Stimulated activated CD4-positive, alpha-beta T cell treated with anti-CD3 and anti-CD28 coated beads, TNF-alpha, amount 100 ng/mL, for 4 hours (primary cell): ENCODE results near the gene ATE1.
"Not testable (repeated sequence)": the region's sequence is repeated elsewhere in the genome, so short reads cannot be mapped to it uniquely, and the experiment has no call there.

Experiments used
- DNase-seq, 3 experiments: peaks; one replicate each; pipeline ENCODE4 v3.0.0-alpha.2; 2020; ENCODE audit warnings: low read depth in 3 of 3

ATE1 gene

GRCh38 chr10:121736315-121737130, 191.3 kb downstream of the ATE1 start:
- no peak for DNase-seq

DNA sequence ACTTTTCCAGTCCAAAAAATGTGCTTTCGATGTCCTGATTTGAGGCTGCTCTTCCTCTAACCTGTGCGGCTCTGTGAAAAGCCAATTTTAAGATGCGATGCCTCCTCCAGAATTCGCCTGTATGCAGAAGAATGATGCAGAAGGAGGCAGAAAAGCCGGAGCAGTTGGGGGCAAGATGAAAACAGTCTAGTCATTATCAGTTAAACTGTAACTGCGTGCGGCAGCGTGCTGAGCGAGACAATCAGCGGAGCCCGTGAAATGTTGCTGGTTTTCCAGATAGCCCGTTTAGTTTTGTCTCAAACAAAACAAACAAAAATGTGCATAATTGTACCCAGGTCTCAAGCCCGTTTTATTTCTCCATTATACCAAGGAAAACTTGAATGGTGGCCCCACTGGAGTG, 192.6 kb downstream of the ATE1 start:
- DNase-seq, result no peak

- no peak for DNase-seq
Measured at GRCh38 chr10:121734589-121735045, 193.2 kb downstream of the ATE1 start.

DNA sequence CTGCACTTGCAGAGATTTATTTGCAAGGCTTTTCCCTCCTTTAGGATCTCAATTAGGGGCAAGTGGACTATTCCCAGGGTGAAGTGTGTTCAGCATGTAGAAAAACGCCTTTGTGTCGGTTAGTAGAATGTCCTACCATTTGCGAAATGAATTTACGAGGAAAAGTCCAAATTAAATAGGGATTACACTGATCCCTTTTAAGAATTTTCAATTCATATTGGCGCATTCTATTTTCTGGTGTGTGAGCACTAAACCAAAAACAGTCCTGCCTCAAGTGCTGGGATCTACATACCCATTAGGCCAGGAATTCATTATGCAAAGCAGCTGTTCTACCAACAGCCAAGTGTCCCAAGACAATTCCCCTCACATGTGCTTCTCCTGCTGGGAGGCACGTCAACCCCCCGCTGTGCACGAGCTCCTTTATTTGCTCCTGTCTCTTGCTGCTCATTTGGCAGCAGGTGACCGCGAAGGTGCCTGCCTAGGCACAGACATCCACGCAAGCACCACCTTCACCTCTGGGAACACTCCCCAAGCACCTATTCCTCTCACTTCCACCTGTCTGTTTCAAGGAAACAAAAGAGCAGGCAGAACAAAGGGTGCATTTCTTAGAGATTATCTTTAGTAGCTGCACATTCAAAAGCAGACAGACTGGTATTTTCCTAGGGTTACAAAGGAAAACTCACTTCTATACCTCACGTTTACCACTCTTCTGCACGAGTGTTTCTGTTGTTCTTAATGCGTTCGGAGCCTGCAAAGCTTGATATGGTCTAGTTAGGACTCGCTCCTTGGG, 195.0 kb downstream of the ATE1 start:
- DNase-seq, result no peak

- no peak for DNase-seq
Measured at GRCh38 chr10:121732172-121732571, 195.7 kb downstream of the ATE1 start.

DNA sequence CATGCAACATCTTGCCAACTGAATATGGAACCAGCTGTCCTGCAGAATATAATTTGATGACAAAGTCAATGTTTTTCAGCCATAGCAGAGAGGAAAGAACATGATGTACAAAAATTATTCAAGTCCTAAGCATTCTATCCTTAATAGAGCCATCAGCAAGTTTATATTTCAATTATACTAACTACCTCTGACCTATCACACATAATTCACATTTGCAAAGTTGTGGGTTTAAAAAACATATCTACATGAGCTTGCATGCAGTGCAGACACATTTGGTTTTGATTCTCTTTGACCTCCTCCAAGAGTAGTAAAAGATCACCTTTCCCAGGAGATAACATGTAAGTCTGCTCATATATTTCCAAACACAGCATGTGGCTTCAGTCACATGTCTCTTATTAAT, 203.5 kb downstream of the ATE1 start:
- DNase-seq, result no peak

GRCh38 chr10:121722665-121723064, 205.2 kb downstream of the ATE1 start:
- DNase-seq, result no peak

DNA sequence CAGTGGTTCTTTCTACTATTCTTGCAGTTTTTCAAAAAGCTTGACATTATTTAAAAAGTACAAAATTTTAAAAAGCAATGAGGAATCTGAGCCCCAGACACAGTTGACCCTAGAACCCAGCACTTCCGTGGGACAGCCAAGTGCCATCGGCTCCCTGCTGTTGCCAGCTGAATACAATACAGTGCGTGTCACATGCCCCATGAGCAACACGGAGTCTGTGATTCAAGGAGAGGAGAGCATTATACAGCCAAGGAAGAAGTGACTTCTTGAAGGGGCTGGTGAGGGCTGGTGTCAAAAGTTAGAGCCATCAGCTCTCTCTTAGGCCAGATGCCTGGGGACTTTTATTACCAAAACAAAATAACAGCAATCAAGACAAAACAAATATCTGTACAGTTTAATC, 206.6 kb downstream of the ATE1 start:
- no peak for DNase-seq

GRCh38 chr10:121715969-121716368, 211.9 kb downstream of the ATE1 start:
- DNase-seq, result no peak

DNA sequence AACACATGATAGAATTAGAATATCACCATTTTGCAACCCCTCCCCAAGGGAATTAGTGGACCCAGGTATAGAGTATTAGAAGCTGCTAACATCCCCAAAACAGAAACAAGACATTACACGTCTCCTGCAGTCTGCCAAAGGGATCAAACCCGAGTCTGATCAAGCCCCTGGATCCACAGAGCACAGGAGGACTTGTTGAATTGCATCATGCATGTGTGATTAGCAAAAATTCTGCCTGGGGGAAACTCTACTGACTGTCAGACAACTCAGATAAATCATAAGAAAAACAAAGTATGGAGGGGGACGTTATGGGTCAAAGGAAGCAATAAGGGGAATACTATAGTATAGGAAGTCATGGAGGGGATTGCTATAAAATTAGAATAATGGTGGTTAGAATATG, 212.8 kb downstream of the ATE1 start:
- no peak for DNase-seq

DNA sequence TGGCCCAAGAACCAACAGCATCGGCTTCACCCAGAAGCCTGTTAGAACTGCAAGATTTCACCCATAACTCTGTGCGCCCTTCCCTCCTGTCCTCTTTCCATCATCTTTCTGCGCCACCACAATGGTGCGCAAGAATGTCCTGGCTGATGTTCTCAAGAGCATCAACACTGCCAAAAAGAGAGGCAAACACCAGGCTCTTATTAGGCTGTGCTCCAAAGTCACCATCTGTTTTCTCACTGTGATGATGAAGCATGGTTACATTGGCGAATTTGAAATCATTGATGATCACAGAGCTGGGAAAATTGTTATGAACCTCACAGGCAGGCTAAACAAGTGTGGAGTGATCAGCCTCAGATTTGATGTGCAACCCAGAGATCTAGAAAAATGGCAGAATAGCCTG, 214.3 kb downstream of the ATE1 start:
- DNase-seq, result no peak

- DNase-seq, result no peak
Measured at GRCh38 chr10:121710971-121711370, 216.9 kb downstream of the ATE1 start.

DNA sequence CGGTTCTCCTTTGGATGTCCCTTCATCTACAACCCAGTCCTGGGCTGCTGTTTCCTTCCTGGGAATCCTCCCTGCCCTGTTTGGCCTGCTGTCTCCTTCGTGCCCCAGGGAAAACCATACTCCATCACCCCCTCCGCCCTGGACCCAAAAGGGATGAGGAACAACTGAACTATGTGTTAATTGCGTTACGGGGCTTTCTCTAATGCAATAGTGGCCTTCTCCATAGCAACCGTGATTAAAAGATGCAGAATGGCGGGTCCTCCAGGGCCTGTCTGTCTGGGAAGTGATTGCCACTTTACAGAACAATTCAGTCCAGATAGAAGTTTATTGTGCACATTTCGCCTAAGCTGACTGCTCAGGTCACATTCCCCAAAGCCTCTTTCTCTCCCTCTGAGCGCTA, 217.6 kb downstream of the ATE1 start:
- no peak for DNase-seq

DNA sequence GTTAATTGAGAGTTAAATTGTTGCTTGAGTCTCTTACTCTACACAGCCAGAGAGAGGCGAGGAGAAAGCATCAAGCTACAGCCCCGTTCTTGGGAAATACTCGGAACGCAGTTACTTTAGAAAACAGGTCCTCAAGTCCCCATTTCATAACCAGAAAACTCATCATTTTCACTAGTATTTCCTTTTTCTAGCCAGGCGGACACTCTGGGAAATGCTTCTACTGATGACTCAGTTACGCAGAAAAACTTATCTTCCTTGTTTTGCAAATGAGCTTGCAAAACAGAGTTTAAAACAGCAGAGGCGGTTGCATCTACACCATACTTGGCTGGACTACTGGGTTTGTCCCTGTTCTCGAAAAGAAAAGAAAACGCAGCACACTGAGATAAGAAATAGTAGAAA, 218.2 kb downstream of the ATE1 start:
- no peak for DNase-seq

DNA sequence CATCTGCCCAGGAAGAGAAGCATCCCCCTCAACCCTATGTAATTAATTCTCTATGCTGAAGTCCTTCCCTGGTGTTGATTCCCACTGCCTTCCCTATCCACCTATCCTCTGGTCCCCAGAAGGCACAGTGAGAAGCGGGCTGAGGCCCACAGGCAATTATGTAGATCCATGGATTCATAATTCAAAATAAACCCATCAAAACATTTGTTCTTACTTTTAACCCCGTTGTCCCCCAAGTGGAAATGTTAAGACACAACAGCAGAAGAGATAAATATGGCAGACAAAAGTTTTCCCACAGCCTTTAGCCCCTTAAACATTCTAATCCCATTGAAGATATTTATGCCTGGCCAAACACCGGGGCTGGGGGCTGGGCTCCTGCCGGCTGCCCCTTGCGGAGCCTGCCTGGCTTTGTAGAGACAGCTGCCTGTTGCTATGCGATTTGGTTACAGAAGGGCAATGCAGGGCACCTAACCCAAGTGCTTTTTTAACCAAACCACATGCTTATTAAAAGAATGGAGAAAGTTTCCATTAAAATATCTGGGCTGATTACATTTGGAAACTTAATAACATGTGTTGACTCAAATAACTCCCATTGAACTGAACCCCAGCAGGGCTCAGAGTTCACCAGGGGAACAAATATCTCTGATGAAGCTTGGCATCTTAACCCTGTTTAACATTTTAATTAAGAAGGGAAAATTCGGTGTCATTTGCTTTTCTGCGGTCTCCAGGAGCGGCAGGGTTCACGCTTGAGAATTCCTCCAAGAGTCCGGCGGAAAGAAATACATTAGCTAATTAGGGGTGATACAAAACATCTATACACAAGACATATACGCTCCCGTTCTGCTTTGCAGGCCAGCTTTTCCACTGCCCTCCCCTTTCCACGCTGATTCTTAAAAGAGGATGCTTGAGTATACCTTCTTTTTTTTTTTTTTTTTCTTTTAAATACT, 218.8 kb downstream of the ATE1 start:
- no peak for DNase-seq

DNA sequence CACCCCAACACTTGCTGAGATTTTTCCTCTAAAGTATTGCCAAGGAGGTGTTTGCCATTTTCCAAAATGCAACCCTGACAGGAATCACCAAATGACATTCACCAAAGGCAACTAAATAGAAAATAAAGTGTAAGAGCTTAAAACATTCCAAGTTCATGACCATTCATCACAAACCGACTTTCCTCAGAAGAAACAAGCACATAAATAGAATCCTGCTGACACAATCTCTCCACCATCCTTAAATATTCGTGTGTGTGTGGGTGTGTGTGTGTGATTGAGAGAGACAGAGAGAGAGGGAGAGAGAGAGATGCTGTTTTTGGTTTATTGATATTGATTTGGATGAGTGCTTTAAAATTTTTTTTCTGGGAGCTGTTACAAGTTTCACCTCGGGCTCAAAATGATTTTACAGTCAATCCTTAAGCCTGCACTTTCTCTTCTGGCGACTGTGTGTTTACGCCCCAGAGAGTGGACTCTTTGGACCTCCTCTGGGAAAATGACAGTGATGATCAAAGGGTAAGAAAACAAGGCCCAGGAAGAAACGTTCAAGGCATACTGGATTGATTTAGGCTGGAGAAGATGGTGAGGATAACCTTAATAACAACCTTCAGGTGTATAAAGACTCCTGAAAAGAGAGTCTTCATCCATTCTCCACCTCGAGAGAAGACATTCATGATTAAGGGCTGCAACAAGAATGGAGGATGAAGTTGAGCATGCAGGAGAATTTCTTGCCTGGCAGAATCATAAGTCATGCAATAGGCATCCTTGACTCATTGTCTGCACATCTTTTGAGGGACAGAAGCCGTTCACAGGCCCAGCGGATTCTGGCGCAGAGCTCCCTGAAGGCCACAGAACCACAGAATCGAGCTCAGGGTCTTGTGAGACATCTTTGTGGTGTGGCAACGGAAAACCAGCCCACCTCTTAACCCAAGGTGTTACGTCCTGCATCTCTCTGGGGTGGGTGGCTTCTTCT, 225.2 kb downstream of the ATE1 start:
- no peak for DNase-seq

GRCh38 chr10:121700416-121700815, 227.4 kb downstream of the ATE1 start:
- no peak for DNase-seq

GRCh38 chr10:121699703-121700102, 228.1 kb downstream of the ATE1 start:
- DNase-seq, result not testable (repeated sequence)

- no peak for DNase-seq
Measured at GRCh38 chr10:121698902-121699301, 228.9 kb downstream of the ATE1 start.

- DNase-seq, result no peak
Measured at GRCh38 chr10:121698336-121698735, 229.5 kb downstream of the ATE1 start.

DNA sequence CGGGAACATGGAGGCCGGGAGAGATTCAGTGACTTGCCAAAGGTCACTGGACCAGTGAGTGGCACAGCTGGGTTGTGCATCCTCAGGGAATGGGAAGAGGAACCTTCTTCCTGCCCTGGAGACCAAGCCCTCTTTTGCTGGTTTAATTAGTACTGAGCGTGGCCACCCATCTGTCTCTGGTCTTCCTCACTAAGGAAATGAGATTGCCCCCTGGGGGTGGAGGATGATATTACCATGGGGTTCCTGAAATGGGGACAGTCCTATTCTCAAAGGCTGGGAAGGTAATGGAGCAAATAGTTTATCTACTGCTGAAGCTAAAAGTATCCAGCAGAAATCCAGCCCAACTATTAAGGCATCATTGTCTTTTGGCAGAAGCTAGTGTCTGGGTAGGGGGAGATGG, 231.0 kb downstream of the ATE1 start:
- DNase-seq, result no peak
